Activated effector memory CD4-positive, alpha-beta T cell treated with anti-CD3 and anti-CD28 coated beads, Interleukin-2, amount 50 U/mL, for 16 hours (primary cell): ENCODE measurements around the gene TANC1.

ENCODE experiments used
- DNase-seq: peaks from one replicate; pipeline ENCODE4 v3.0.0-alpha.2; 2020

TANC1 gene

DNA sequence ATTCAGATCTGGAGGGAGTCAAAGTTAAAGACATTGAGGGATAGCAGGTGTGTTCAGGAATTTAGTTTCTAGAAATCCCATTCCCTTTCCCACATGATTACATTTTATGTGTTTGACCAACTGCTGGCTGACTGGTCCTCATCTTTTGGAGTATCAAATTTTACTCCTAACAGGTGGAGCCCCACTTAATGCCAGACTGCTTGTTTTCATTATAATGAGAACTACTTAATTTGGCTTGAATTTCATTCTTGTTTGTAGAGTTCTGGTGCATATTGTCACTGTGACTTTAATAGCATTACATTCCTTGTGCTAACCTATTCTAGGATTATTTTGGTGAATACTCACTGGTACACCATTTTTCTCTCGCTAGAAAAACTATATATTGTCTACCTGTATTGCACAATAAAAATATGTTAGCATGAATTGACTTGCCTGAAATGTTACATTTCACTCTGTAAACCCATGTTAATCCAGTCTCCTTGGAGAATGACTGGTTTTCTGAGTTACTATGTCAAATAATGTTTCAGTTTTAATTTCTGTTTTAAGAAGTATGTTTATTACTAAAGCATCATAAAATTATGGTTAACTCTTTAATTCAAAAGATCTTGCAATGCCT is 98.2 kb downstream of the TANC1 start:
- DNase-seq = no peak

GRCh38 chr2:159067971-159068370 is 99.5 kb downstream of the TANC1 start:
- DNase-seq = no peak

GRCh38 chr2:159069229-159069628 is 100.8 kb downstream of the TANC1 start:
- DNase-seq = no peak

GRCh38 chr2:159070235-159070634 is 101.8 kb downstream of the TANC1 start:
- DNase-seq = no peak

DNA sequence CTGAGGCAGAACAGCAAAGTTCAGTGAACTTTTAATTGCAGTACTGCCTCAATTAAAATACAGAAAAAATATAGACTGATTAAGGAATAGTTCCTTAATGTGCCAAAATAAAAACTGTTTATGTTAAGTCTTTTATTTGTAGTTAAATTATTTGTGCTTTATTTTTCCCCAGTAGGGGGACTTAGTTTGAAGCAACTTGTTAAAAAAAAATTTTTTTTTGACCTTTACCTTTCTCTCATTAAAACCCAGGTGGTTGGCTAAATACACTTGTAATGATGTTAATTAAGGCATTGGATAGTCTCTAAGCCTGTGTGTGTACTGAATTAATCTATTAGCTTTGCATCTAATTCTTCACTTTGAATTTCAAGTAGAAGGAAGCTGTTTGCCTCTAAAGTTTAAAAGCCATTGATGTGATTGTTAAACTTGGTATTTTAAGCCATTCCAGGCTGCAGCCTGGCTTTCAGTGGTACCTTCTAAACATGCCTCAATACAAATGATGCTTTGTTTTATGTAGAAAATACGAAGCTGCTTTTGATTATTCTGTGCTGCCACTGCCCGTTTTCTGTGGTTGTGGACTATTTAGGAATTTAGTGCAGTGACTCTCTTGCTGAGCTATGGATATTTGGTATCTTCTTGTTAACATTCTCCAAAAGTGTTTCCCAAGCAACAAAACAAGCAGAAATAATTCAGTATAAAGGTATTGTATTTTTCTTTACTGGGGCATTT is 102.9 kb downstream of the TANC1 start:
- DNase-seq = no peak

DNA sequence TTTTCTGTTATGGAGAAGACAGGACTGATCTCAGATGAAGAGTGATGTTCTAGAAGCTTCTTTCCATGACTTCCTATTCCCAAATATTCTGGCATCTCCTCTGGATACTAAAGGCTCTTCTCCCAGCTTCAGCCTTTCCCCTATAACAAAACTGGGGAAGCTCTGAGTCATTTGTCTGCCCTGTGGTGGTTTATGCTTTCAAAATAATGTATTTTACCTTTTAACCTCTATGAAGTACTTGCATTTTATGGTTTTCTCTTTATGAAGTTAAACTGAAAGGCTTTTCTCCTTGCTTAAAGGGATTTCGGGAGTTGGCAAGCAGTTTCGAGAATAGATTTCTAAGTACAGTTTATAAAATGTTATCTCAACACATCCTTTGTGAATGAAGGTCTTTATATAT is 104.4 kb downstream of the TANC1 start:
- DNase-seq = no peak

- DNase-seq = no peak
These were observed 104.8 kb downstream of the TANC1 start for GRCh38 chr2:159073256-159073655.

DNA sequence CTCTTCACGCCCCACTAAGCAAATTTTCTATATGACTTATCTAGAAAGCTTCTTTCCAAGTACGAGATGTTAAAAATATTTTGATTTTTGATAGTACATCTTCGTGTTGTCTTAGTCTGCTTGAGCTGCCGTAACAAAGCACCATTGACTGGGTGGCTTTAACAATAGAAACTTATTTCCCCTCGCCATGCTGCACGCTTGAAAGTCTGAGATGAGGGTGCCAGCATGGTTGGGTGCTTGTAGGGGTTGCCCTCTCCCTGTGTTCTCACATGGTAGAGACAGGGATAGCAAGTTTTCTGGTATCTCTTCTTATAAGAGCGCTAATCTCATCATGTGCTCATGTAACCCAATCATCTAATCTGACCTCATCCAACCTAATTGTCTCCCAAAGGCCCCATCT is 106.2 kb downstream of the TANC1 start:
- no peak for DNase-seq

DNA sequence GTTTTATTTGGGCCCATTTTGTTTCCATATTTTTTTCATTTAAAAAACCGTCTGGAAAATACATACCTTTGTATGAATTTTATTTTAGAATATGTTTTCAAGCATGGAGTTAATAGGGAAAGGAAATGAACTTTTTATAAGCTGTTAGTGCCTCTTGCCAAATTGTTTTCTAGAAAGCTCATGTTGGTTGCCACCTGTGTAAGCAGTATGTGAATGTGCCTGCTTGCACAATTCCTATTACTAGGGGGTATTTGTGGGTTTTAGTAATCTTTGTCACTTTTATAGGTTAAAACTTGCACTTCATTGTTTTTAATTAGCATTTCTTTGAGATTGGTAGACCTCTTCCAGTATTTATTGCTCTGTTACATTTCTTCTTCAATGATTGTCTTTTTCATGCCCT is 107.3 kb downstream of the TANC1 start:
- no peak for DNase-seq

GRCh38 chr2:159076241-159076640 is 107.8 kb downstream of the TANC1 start:
- DNase-seq = no peak

DNA sequence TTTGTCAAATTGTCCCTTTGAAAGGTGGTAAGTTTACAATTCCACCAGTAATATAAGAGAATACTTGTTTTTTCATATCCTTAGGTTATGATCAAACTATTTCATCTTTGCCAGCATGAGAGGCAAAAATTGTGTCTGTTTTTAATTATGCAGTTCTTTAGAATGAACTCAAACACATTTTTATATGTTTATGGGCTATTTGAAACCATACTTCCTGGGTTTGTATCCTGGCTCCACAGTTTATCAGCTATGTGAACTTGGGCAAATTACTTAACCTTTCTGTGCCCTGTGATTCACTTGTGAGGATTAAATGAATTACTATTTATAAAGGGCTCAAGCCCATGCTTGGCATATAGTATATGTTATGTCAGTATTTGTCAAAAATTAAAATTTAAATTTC is 109.4 kb downstream of the TANC1 start:
- DNase-seq = no peak

DNA sequence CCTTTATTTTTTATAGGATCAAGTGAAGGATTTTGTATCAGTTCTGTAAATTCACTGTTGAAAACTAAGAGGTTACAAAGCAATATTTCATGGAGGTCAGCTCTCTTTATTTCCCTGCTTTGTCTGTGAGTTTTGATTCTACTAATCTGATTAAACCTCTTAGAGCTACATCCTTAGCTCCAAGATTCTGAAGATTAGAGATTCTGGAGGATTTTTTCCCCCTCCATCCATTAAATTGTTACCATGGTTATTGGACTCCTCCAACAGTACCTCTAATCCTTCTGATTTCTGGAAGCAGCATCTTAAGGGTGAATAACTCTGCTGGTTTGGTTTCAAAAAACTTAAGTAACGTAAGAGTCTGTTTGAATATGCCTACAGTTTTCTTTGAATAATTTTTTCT is 110.0 kb downstream of the TANC1 start:
- DNase-seq = no peak

- no peak for DNase-seq
These were observed 112.2 kb downstream of the TANC1 start for GRCh38 chr2:159080641-159081040.

GRCh38 chr2:159082119-159082518 is 113.7 kb downstream of the TANC1 start:
- DNase-seq = no peak

- DNase-seq = no peak
These were observed 116.2 kb downstream of the TANC1 start for GRCh38 chr2:159084384-159085370.

DNA sequence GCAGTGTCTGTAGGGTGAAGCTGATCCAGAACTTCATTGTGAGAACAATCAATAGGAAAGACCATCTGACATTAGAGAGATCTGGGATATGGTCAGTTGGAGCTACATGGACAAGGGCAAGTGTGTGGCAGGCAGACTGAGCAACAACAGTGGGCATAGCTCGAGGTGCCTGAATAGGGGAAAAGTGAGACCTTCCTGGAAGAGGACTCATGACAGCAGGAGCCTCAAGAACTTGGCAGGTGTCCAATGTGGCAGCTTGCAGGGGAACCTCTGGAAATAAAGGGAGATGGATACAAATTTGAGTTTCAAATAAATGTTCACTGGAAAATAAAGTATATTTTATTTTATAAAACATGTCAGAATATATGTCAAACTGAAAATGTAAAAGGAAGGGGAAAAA is 117.9 kb downstream of the TANC1 start:
- DNase-seq = no peak

GRCh38 chr2:159086826-159087225 is 118.4 kb downstream of the TANC1 start:
- DNase-seq = no peak

- no peak for DNase-seq
These were observed 120.5 kb downstream of the TANC1 start for GRCh38 chr2:159088906-159089305.

DNA sequence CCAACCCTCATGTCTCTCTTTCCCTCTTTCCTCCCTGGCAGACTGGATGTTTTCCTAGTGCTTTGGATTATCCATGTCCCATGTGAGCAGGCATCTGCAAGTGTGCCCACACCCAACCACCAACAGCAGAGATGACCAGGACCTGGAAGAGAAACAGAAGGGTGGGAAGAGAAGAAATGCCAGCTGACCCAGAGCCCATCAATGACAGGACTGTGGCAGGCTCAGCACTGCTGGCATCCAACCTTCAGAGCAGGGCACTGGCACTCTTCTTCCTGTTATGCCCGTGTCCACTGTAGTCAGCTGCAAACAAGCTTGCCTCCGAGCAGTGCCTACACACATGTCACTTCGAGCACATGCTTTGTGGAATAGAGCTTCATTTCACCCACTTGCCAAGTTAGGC is 121.1 kb downstream of the TANC1 start:
- no peak for DNase-seq

DNA sequence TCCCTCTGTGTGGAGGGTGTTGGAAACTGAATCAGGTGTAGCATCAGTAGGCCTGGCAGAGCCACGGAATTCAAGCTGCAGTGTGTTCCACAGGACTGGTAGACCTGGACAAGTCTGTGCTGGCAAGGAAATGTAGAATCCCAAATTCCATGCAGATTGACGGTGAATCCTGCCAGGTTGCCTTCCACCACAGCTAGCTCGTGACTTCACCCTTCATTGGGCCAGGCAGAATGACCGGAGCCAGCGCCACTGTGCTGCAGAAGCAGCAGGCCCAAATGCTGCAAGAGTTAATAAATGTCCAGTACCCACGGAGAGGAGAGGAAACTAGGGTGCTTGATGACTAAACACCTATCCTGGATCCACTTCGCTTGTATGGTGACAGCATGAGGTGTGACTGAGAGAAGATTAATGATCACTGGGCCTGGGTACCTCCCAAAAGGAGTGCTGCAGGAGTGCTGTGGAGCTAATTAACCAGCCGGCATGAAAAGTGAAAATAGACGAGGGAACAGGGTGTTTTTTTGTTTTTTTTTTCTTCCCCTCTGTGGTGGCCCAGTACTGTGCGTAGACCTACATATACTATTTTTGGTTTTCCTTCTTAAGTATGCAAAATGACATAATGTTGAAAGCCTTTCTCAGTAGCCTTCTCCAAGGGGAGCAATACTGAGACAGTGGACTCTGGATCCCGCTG is 122.2 kb downstream of the TANC1 start:
- no peak for DNase-seq

DNA sequence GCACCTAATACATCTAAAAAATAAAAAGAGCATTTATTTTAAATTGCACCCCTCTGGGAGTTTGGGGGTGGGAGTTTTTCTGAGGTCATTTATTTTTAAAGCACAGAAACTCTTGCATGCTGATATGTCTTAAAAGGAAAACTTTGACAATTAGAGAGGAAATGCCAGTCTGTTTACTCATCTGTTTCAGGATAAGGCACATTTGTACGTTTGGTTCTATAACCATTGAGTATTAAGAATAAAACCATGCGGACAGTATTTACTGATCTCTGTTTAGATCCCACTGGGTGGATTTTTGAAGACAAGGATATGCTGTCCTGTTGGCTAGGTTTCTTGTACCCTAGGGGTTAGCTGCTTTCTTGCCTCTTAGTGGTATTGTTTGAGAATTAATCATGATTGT is 122.9 kb downstream of the TANC1 start:
- DNase-seq = no peak

DNA sequence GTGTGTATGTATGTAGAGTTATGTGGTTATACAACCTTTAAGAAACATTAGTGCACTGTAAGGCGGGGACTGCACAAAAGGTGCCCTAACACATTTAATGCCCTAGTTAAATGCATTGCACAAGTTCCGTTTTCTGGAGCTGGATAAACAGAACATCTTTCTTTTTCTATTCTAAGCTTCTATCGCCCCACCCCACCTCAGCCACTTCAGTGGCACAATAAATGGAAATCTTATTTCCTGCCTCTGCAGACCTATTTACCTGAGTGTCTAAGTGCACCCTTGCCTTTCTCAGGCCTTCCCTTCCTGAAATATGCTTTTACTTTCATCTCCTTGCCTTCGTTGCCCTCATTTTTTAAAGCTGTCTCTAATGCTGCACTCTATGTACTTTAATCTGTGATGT is 123.5 kb downstream of the TANC1 start:
- DNase-seq = no peak

GRCh38 chr2:159093497-159093896 is 125.1 kb downstream of the TANC1 start:
- no peak for DNase-seq
